Esophagus muscularis mucosa (tissue), 4 donors: ENCODE data around the gene ZXDC. TPM values are rescaled to one million over a fixed set of nuclear protein-coding genes. Genes with fewer than 3 reads are reported as not detected.

Source experiments
- DNase-seq: peaks from one replicate; pipeline ENCODE4 v3.0.0-alpha.2; 2017; ENCODE audit errors: extremely low spot score
- H3K27ac ChIP-seq, 4 donors: fragments of 200-600 bp; sonication (generic); replicated peaks in 1 of 4; 1 replicate in 3 of 4; 2 replicates in 1 of 4; pipeline ENCODE4 v1.5.1; 2016 to 2019; ENCODE audit warnings: mild to moderate bottlenecking in 1 of 4
- H3K27me3 ChIP-seq, 4 donors: fragments of 200-600 bp; sonication (generic); one replicate each; pipeline versions ENCODE4 v1.5.1 to v1.6.0; 2016 to 2019
- H3K36me3 ChIP-seq, 4 donors: fragments of 200-600 bp; sonication (generic); one replicate each; pipeline ENCODE4 v1.5.1; 2016 to 2019
- H3K4me1 ChIP-seq, 4 donors: fragments of 200-600 bp; sonication (generic); one replicate each; pipeline ENCODE4 v1.5.1; 2016 to 2019
- H3K4me3 ChIP-seq, 4 donors: fragments of 200-600 bp; sonication (generic); 1 replicate in 2 of 4; 2 replicates in 2 of 4; pipeline ENCODE4 v1.5.1; 2016 to 2019; ENCODE audit warnings: mild to moderate bottlenecking in 4 of 4, moderate library complexity in 1 of 4
- H3K9me3 ChIP-seq, 4 donors: fragments of 200-600 bp; sonication (generic); 1 replicate in 3 of 4; 2 replicates in 1 of 4; pipeline ENCODE4 v1.5.1; 2016 to 2019
- CTCF ChIP-seq, 3 experiments: fragments of 200-600 bp in 2 of 3; fragments of 450-650 bp in 1 of 3; sonication (generic) in 2 of 3; IDR thresholded peaks; one replicate each; pipeline ENCODE4 v1.5.1; 2017 to 2019; ENCODE audit warnings: antibody characterized with exemption in 3 of 3, mild to moderate bottlenecking in 2 of 3, moderate library complexity in 1 of 3
- EP300 ChIP-seq: sonication (generic); formaldehyde crosslinking; IDR thresholded peaks from one replicate; pipeline ENCODE4 v1.6.1; 2017; ENCODE audit warnings: antibody characterized with exemption
- POLR2A ChIP-seq: fragments of 450-650 bp; IDR thresholded peaks from one replicate; pipeline ENCODE4 v1.6.1; 2017; ENCODE audit warnings: antibody characterized with exemption, moderate library complexity, mild to moderate bottlenecking, low read depth
- POLR2AphosphoS5 ChIP-seq, 2 donors: sonication (generic); formaldehyde crosslinking; IDR thresholded peaks; one replicate each; pipeline ENCODE4 v1.6.1; 2017; ENCODE audit warnings: antibody characterized with exemption in 2 of 2
- WGBS: methylation state at CpG from one replicate; pipeline ENCODE4 v1.1.5; 2018; 5-methylcytosine and 5-hydroxymethylcytosine counted together
- intact Hi-C: fragments of 100-400 bp; cut with DNase I; formaldehyde crosslinking; loops from one replicate; pipeline ENCODE4 v1.15.1; 2023
- total RNA-seq, 4 donors: library from RNA; depleted of rRNA; stranded (reverse); fragments of >200 nt; gene quantifications; one replicate each; pipeline versions ENCODE4 v1.1.0 to v1.2.1, GENCODE V29; 2016

Gene ZXDC
- total RNA-seq, 4 donors from 2014 or later: 25.8 to 41.2 (median 38.6) TPM

GRCh38 chr3:126452213-126452612 lies 23.5 kb downstream of the ZXDC start:
- Histone ChIP-seq H3K4me3 (no peak overlapping the region), H3K9me3 (no peaks in the 10 kb centered on the region), H3K27ac (no peak overlapping the region), H3K27me3 (no peaks in the 10 kb centered on the region), H3K4me1 (peaks cover 3 to 26% (median 7%) of the 10 kb centered on the region in 4 donors), H3K36me3 (peaks cover 17 to 86% (median 68%) of the 10 kb centered on the region in 4 donors)
- no peak for DNase-seq
- WGBS: 91% methylated on average over 9 of the region's 9 CpGs
- intact Hi-C loops: no loop called here
- TF ChIP-seq EP300 (no peak), POLR2AphosphoS5 (IDR thresholded peaks at IDR 0.05) (no peak), POLR2A (no peak), CTCF (IDR thresholded peaks at IDR 0.05) (no peak)

DNA sequence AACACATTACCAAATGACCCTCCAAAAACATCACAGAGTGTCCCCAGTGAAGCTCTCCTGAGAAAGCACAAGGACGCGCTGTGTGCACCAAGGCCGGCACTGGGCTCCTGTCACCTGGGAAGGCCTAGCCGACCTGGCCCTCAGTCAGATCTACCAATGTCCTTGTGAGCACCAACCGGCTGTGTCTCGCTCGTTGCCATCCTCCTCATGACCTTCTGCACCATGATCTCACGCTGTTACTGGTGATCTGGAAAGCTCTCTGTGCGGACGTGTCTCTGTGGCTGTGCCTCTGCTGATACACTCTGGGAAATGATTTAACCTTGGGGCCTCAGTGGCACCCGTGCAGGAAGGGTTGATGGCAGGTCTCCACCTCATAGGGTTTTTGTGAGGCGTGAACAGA lies 24.2 kb downstream of the ZXDC start:
- WGBS: 93% methylated on average over 12 of the region's 12 CpGs
- H3K9me3 ChIP-seq: no peaks in the 10 kb centered on the region
- intact Hi-C loops: no loop called here
- peaks cover 17 to 79% (median 61%) of the 10 kb centered on the region in 4 donors for H3K36me3 ChIP-seq
- no peak for TF ChIP-seq POLR2AphosphoS5 (IDR thresholded peaks at IDR 0.05)
- DNase-seq: no peak
- H3K27me3 ChIP-seq: no peaks in the 10 kb centered on the region
- H3K27ac ChIP-seq: no peak overlapping the region
- no peak overlapping the region for H3K4me3 ChIP-seq
- H3K4me1 ChIP-seq: peaks cover 3 to 27% (median 11%) of the 10 kb centered on the region in 4 donors

GRCh38 chr3:126450744-126451143 lies 24.9 kb downstream of the ZXDC start:
- WGBS: 100% methylated on average over 1 of the region's 3 CpGs
- TF ChIP-seq EP300: no peak
- TF ChIP-seq POLR2AphosphoS5 (IDR thresholded peaks at IDR 0.05): no peak
- TF ChIP-seq POLR2A: no peak
- TF ChIP-seq CTCF (IDR thresholded peaks at IDR 0.05): no peak
- H3K36me3 ChIP-seq: peaks cover 12 to 72% (median 53%) of the 10 kb centered on the region in 4 donors
- no peak overlapping the region for H3K4me3 ChIP-seq
- no peaks in the 10 kb centered on the region for H3K9me3 ChIP-seq
- H3K27me3 ChIP-seq: no peaks in the 10 kb centered on the region
- no peak overlapping the region for H3K27ac ChIP-seq
- DNase-seq: no peak
- peaks cover 3 to 22% (median 11%) of the 10 kb centered on the region in 4 donors for H3K4me1 ChIP-seq
- intact Hi-C loops: no loop called here

DNA sequence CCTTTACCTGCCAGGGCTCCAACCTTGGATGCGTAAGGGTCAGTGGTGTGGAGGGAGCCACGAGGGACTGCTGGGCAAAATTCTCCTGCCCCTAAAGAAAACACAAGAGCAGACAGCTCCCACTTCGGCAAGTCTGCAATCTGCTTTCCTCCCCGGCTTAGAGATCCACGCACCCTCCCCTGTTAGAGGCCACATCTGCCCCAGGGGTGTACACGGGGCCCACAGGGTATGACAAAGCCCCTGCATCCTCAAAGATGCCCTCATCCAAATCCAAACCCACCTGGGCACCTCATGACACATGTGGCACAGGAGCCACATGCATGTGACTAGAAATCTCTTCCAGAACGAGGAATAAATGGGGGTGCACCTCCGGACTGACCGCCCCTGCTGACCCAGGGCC lies 25.5 kb downstream of the ZXDC start:
- intact Hi-C loops: no loop called here
- Histone ChIP-seq H3K36me3 (peaks cover 12 to 72% (median 50%) of the 10 kb centered on the region in 4 donors), H3K4me3 (no peak overlapping the region), H3K9me3 (no peaks in the 10 kb centered on the region), H3K4me1 (peaks cover 3 to 24% (median 13%) of the 10 kb centered on the region in 4 donors), H3K27me3 (no peaks in the 10 kb centered on the region), H3K27ac (no peak overlapping the region)
- TF ChIP-seq CTCF (IDR thresholded peaks at IDR 0.05) (no peak), POLR2AphosphoS5 (IDR thresholded peaks at IDR 0.05) (no peak), POLR2A (no peak), EP300 (no peak)
- no peak for DNase-seq
- WGBS: 74% methylated on average over 9 of the region's 9 CpGs

GRCh38 chr3:126449621-126450051 lies 26.1 kb downstream of the ZXDC start:
- 93% methylated on average over 10 of the region's 11 CpGs for WGBS
- DNase-seq: no peak

More at GRCh38 chr3:126449621-126450051, 26.1 kb downstream of the ZXDC start:
- Histone ChIP-seq H3K27ac (no peak overlapping the region), H3K9me3 (no peaks in the 10 kb centered on the region), H3K36me3 (peaks cover 12 to 69% (median 50%) of the 10 kb centered on the region in 4 donors), H3K4me3 (no peak overlapping the region), H3K4me1 (peaks cover 3 to 24% (median 13%) of the 10 kb centered on the region in 4 donors), H3K27me3 (no peaks in the 10 kb centered on the region)
- no peak for TF ChIP-seq EP300
- no peak for TF ChIP-seq POLR2A
- no peak for TF ChIP-seq CTCF (IDR thresholded peaks at IDR 0.05)
- no peak for TF ChIP-seq POLR2AphosphoS5 (IDR thresholded peaks at IDR 0.05)
- intact Hi-C loops: no loop called here
